ENCODE data around the gene ATXN3L.

ATXN3L gene

GRCh38 chrX:13293700-13294099 is 26.2 kb downstream of the ATXN3L start:
- no peak for DNase-seq (ENCODE audit: low read depth)
- H3K4me3 ChIP-seq (ENCODE audit: low read depth, low read length) = no peak overlapping the region
- TF ChIP-seq, protein P1, sequence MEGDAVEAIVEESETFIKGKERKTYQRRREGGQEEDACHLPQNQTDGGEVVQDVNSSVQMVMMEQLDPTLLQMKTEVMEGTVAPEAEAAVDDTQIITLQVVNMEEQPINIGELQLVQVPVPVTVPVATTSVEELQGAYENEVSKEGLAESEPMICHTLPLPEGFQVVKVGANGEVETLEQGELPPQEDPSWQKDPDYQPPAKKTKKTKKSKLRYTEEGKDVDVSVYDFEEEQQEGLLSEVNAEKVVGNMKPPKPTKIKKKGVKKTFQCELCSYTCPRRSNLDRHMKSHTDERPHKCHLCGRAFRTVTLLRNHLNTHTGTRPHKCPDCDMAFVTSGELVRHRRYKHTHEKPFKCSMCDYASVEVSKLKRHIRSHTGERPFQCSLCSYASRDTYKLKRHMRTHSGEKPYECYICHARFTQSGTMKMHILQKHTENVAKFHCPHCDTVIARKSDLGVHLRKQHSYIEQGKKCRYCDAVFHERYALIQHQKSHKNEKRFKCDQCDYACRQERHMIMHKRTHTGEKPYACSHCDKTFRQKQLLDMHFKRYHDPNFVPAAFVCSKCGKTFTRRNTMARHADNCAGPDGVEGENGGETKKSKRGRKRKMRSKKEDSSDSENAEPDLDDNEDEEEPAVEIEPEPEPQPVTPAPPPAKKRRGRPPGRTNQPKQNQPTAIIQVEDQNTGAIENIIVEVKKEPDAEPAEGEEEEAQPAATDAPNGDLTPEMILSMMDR (conservative IDR thresholded peaks at IDR 0.05; ENCODE audit: low read depth, low read length) = no peak

GRCh38 chrX:13290891-13291614 is 28.8 kb downstream of the ATXN3L start:
- no peak overlapping the region for H3K4me3 ChIP-seq (ENCODE audit: low read depth, low read length)
- TF ChIP-seq, protein P1 (conservative IDR thresholded peaks at IDR 0.05; ENCODE audit: low read depth, low read length) = no peak
- no peak for DNase-seq (ENCODE audit: low read depth)

- DNase-seq (ENCODE audit: low read depth) = no peak
- TF ChIP-seq, protein P1 (conservative IDR thresholded peaks at IDR 0.05; ENCODE audit: low read depth, low read length) = no peak
- no peak overlapping the region for H3K4me3 ChIP-seq (ENCODE audit: low read depth, low read length)
Observed at GRCh38 chrX:13288671-13289070, 31.2 kb downstream of the ATXN3L start.

DNA sequence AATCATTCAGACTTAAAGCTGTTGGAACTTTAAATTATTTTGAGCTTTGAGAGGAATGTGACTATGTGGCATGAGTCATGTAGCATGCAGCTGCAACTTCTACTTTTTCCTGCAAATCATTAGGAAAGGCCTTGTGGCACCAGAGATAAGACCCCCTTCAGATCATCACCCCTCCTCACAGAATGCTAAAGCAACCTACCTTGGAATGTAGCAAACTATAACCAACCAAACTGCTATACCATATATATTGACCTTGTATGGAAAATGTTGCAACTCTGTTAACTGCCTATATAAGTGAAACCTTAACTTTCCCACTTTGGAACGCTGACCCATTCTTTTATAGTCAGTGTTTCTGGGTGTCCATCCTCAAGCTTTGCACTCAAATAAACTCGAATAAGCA is 32.0 kb downstream of the ATXN3L start:
- DNase-seq (ENCODE audit: low read depth) = peak; percentile 73
- TF ChIP-seq, protein P1 (conservative IDR thresholded peaks at IDR 0.05; ENCODE audit: low read depth, low read length) = no peak
- H3K4me3 ChIP-seq (ENCODE audit: low read depth, low read length) = no peak overlapping the region

DNA sequence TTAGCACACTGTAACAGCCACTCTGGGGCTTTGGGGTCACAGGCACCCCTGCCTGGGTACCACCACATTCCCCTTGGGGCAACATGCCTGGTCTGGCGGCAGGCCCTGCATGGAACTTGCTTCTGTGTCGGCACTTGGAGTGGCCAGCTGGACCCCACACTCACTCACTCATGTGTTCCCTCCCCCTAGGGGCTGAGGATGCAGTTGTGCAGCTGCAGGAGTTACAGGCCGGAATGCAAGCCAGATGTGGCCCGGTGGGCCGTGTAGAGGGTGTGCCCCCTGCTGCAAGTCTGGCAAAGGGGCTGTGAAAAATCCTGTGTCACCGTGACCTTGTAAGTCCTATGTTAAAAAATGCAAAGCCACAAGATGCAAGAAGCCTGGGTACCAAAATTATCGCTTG is 34.2 kb downstream of the ATXN3L start:
- H3K4me3 ChIP-seq (ENCODE audit: low read depth, low read length) = no peak overlapping the region
- no peak for DNase-seq (ENCODE audit: low read depth)
- TF ChIP-seq, protein P1 (conservative IDR thresholded peaks at IDR 0.05; ENCODE audit: low read depth, low read length) = no peak

GRCh38 chrX:13285229-13285628 is 34.6 kb downstream of the ATXN3L start:
- no peak overlapping the region for H3K4me3 ChIP-seq (ENCODE audit: low read depth, low read length)
- DNase-seq (ENCODE audit: low read depth) = no peak
- TF ChIP-seq, protein P1 (conservative IDR thresholded peaks at IDR 0.05; ENCODE audit: low read depth, low read length) = no peak

- TF ChIP-seq, protein P1 (conservative IDR thresholded peaks at IDR 0.05; ENCODE audit: low read depth, low read length) = no peak
- no peak overlapping the region for H3K4me3 ChIP-seq (ENCODE audit: low read depth, low read length)
- DNase-seq (ENCODE audit: low read depth) = peak; percentile 25
Observed at GRCh38 chrX:13284570-13284969, 35.3 kb downstream of the ATXN3L start.

Data from choroid plexus epithelial cell (primary cell).